NCI-H146 (cell line): ENCODE results near the gene ITGB3.
"Not testable (repeated sequence)": the region's sequence is repeated elsewhere in the genome, so short reads cannot be mapped to it uniquely, and the experiment has no call there.

Source experiments
- DNase-seq: peaks from one replicate; lab custom pipeline; 2025; lab: John Stamatoyannopoulos, UW

The ITGB3 gene

GRCh38 chr17:47223007-47223406, 30.6 kb upstream of the ITGB3 start:
- DNase-seq, result no peak

- no peak for DNase-seq
These were observed 30.2 kb upstream of the ITGB3 start for GRCh38 chr17:47223460-47223859.

DNA sequence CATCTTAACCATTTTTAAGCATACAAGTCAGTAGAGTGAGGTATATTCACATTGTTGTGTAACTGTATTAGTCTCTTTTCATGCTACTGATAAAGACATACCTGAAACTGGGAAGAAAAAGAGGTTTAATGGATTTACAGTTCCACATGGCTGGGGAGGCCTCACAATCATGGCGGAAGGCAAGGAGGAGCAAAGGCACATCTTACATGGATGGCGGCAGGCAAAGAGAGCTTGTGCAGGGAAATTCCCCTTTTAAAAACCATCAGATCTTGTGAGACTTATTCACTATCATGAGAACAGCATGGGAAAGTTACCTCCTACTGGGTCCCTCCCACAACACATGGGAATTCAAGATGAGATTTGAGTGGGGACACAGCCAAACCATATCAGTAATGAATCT, 29.6 kb upstream of the ITGB3 start:
- DNase-seq, result not testable (repeated sequence)

- DNase-seq, result no peak
These were observed 28.7 kb upstream of the ITGB3 start for GRCh38 chr17:47224966-47225365.

DNA sequence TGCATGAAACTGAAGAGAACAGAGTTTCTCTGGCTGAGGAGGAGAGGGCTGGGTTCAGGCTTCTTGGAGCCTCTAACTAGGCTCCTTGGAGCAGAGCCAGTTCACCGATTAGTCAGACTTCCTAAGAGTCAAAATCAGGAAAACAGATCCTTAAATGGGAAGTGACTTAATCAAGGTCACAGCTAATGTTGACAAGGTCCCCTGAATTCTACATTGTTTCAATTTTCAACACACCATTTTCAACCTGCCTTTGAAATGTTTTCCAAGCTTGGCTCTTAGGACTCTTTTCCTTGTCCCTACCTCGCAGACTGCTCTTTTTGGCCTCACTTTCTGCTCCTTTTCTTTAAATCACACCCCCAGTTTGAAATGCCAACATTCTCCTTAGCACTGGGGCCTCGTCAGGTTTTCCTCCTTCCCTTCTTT, 28.2 kb upstream of the ITGB3 start:
- DNase-seq, result no peak

GRCh38 chr17:47225911-47226688, 27.5 kb upstream of the ITGB3 start:
- DNase-seq, result no peak

GRCh38 chr17:47227862-47228261, 25.8 kb upstream of the ITGB3 start:
- no peak for DNase-seq

DNA sequence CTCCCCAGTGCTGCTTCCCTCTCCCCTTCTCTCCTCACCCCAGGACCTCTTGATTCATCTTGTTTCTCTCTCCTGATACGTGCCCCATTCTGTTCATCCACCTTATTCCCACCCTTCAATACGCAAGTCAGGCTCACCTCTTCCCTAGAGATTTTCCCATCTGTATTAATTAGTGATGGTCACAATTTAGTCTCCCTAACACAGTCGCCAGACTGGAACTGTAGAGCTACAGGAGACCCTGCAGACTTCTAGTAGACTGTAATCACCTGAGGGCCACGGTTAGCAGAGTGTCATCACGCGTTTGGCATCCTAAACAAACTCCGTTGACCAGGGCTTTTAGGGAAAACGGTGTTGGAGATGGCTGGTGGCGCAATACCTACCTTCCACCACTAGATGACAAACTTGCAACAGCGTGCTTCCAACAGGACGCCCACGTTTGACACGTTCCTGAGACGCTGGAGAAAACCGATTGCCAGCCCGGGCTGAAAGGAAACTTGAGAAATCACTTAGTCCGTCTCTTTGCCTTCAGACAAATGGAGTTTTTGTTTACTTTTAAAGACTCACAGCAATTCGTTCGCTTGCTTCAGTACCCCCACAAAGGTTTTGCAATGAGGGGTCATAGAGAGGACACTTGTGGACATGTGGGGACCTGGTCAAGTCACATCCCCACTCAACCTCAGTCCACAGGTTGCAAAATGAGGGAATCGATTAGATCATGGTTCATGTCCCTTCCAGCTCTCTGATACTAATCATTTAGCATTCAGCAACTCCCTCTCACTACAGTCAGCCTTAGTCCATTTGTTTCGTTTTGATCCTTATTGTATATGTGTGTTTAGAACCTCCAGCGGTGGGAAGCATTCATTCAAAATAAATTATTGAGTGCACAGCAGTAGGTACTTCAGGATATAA, 23.8 kb upstream of the ITGB3 start:
- peak; percentile 86 for DNase-seq

DNA sequence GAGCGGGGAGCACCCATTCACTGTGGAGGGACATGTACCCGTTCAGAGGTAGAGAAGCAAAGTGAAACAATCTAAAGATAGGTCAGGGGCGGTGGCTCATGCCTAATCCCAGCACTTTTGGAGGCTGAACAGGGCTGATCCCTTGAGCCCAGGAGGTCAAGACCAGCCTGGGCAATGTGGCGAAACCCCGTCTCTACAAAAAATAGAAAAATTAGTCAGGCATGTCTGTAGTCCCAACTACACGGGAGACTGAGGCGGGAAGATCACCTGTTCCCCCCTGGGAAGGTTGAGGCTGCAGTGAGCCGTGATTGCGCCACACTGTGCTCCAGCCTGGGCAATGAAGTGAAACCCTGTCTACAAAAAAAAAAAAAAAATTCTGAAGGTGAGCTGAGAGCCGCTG, 22.8 kb upstream of the ITGB3 start:
- no peak for DNase-seq

DNA sequence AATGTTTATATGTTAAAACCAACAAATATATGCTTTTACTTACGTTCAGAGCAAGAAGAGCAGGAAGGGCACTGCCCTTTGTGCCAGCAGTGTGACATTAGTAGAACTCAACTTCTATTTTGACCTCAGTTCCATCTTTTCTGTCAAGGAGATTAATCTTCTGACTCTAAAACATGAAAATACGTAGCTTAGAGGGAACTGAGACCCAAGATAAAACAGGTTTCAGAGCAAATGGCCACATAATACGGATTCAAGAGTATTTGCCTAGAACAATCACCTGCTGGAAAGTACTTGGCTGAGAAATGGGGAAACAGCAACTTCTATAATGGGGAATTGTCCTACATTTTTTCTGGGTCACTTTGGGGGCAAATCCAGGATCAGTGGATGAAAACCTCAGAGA, 22.3 kb upstream of the ITGB3 start:
- DNase-seq, result no peak

- no peak for DNase-seq
These were observed 21.8 kb upstream of the ITGB3 start for GRCh38 chr17:47231866-47232265.

DNA sequence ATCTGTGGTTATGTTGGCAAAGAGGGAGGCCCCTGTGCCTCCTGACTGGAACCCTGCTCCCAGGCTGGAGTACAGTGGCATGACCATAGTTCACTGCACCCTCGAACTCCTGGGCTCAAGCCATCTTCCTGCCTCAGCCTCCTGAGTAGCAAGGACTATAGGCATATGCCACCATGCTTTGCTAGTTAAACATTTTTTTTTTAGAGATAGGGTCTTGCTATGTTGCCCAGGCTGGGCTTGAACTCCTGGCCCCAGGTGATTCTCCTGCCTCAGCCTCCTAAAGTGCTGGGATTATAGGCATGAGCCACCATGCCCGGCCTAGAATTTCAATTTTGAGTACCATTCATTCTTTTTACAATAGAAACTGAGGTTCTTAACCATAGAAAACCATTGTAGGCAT, 21.2 kb upstream of the ITGB3 start:
- DNase-seq, result no peak

GRCh38 chr17:47235506-47235905, 18.1 kb upstream of the ITGB3 start:
- no peak for DNase-seq

GRCh38 chr17:47235923-47236322, 17.7 kb upstream of the ITGB3 start:
- DNase-seq, result no peak

DNA sequence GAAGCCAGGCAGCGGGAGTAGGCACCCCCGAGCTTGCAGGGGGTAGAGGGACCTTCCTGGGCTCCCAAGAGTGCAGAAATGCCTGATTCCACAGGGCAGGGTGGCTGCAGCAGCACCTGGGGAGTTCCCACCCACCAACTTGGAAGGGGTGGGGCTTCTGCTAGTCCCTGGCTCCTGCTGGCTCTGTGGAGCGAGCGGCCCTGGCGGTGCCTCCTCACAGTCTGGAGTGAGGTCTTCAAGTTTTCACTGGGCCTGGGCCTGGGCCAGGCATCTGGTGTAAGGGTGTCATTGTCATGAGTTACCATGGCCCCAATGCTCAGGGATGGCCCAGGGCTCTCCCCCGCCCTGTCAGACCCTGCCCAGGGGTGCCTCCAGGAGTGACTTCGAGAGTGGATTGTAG, 15.8 kb upstream of the ITGB3 start:
- no peak for DNase-seq

DNA sequence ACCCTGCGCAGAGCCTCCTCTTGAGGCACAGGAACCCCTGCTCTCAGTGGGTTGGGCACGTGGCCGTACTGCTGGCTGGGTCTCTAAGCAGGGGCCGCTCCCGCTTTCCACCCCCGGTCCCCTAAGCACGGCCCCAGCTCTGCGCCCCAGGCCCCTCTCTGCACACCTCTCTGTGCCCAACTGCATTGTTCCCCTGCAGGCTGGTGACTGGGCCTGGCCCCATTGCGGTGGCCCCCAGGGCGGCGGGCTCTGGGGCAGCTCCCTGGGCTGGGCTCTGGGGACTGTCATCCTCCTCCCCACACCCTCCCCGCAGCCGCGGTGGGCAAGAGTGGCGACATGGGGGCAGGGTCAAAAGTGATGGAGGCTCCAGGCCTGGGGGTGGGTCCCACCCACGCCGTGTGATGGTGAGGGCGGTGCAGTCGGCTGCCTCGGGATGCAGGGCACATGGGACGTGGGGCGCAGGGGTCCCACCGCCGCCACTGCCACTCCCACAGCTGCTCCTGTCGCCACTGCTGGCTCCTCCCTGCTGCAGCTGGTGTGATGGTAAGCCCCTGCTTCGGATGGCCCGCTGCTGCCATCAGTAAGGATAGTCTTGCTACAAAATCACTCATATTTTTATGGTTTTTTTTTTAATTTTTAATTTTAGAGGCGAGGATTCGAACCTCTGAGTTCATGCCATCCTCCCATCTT, 15.2 kb upstream of the ITGB3 start:
- no peak for DNase-seq

DNA sequence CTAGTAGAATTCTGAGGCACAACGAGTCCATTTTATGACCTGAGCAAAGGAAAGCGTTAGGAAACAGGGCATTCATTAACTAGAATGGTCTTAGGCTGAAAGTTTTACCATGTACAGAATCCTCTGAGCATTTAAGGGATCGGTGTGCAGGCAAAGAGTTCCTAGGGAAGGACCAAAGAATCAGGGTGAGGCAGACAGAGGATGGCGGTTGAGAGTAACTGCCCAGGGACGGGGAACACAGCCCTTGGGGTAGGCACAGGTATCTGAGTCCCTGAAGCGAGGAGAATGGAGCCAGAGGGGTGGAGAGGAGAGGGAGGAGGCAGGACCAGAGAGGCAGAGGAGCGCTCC, 14.0 kb upstream of the ITGB3 start:
- DNase-seq, result no peak

DNA sequence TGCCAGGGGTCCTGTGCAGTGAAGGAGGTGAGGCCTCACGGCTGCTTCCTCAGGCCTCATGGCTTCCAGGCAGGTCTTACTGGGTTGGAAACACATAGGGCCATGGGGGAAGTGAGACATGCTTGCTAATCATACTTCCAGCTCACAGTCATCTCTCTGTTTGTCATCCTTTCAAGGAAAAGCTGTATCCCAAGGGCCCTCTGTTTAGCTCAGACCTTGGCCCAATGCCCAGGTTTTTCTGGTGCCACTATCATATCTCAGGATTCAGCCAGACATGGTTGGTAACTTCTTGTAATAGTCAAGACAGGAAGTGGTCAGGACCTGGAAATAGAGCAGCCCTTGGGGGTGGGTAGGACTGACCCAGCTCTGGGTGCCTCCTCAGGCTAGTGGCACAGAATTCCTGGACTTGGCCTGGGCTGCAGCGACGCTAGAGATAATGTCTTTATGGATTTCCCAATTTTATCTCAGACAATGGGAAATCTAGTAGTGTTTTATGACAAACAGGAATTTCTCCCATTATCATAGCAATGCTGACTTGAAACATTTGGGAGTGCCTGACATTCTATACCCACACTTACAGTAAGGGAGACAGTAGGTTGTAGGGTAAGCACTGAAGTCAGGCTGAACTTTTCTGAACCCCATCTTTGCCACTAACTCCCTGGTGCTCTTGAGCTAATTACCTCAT, 13.5 kb upstream of the ITGB3 start:
- no peak for DNase-seq

DNA sequence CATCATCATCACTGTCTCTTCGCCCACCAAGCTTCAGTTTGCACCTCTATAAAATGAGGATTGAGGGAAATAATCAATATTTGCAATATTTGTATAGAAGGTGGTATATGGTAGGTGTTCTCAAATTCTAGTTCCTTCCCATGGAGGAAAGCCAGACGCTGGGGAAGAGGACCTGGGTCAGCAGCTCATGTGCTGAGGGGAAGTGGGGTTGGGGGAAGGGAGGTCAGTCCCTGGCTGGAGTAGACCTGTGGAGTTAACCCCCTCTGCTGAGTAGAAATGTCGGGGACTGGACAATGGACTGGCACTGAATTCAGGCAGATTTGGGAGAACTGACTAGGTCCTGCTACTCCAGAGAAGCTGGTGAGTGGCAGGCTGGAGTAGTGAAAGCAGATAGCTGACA, 12.8 kb upstream of the ITGB3 start:
- no peak for DNase-seq

- no peak for DNase-seq
These were observed 11.0 kb upstream of the ITGB3 start for GRCh38 chr17:47242648-47243047.

- no peak for DNase-seq
These were observed 9.7 kb upstream of the ITGB3 start for GRCh38 chr17:47243737-47244598.
